Measurements from ENCODE around the gene TMEM53. TPM values are rescaled to one million over a fixed set of nuclear protein-coding genes. Genes with fewer than 3 reads are reported as not detected.

TMEM53 gene
- total RNA-seq, 1 experiment from 2014 or later: 6.2 TPM

- no peak for DNase-seq
- Mint-ChIP-seq H3K36me3 (ENCODE audit: insufficient read depth in 1 of 3, low read depth in 3 of 3) (no peaks in the 10 kb centered on the region), H3K27ac (no peak overlapping the region), H3K27me3 (ENCODE audit: low read depth) (peaks cover 5% of the 10 kb centered on the region), H3K4me3 (no peak overlapping the region), H3K4me1 (peaks cover 0 to 9% of the 10 kb centered on the region in 2 experiments; a peak in 2 of 4 replicates), H3K9me3 (no peaks in the 10 kb centered on the region)
- no peaks in the 10 kb centered on the region for H3K27me3 ChIP-seq (ENCODE audit: insufficient read depth, low read length)
- H3K9me3 ChIP-seq (ENCODE audit: control insufficient read depth, low read depth, low read length): no peaks in the 10 kb centered on the region
- H2BK120ac ChIP-seq (ENCODE audit: low read depth, low read length, poor library complexity, severe bottlenecking): no peak overlapping the region
- no peak overlapping the region for H4K5ac ChIP-seq (ENCODE audit: insufficient read length, low read depth, low read length)
- H3K4me2 ChIP-seq (ENCODE audit: insufficient read depth, insufficient read length, low read length): no peak overlapping the region
- no peak overlapping the region for H3K56ac ChIP-seq (ENCODE audit: insufficient read length, low read depth, low read length)
- H2BK15ac ChIP-seq (ENCODE audit: low read depth, low read length): no peak overlapping the region
- no peak overlapping the region for H3T11ph ChIP-seq (ENCODE audit: low read length)
- no peak overlapping the region for H2BK5ac ChIP-seq (ENCODE audit: insufficient read length, low read length)
- H2BK20ac ChIP-seq (ENCODE audit: low read depth, low read length, poor library complexity, severe bottlenecking): no peak overlapping the region
- no peaks in the 10 kb centered on the region for H3K23me2 ChIP-seq (ENCODE audit: insufficient read length, low read depth, low read length, poor library complexity, severe bottlenecking)
- no peak overlapping the region for H2AFZ ChIP-seq (ENCODE audit: low read length)
- no peak overlapping the region for H3K27ac ChIP-seq (ENCODE audit: insufficient read length, low read depth, low read length)
- H4K8ac ChIP-seq (replicated peaks; ENCODE audit: insufficient read length, low read depth, low read length): no peak overlapping the region
- H3K14ac ChIP-seq (ENCODE audit: insufficient read depth, low read length): no peak overlapping the region
- no peak overlapping the region for H3K9ac ChIP-seq (ENCODE audit: extremely low read depth, insufficient read length, low read length)
- H3K4ac ChIP-seq (ENCODE audit: low read depth, low read length): no peak overlapping the region
- TF ChIP-seq CTCF (conservative IDR thresholded peaks at IDR 0.05): no peak
- no peaks in the 10 kb centered on the region for H4K20me1 ChIP-seq (ENCODE audit: control insufficient read depth, insufficient read depth, insufficient read length)
- no peak overlapping the region for H3K18ac ChIP-seq (ENCODE audit: insufficient read length, low read depth, low read length)
- no CpG with 5 or more reads among the region's 3 CpGs for WGBS (ENCODE audit: extremely low coverage, insufficient read length, low lambda C conversion rate)
- H2BK12ac ChIP-seq (ENCODE audit: insufficient read length, low read depth, low read length): no peak overlapping the region
- H3K23ac ChIP-seq (ENCODE audit: insufficient read length, low read depth, low read length): no peak overlapping the region
- no peak overlapping the region for H4K91ac ChIP-seq (ENCODE audit: insufficient read length, low read depth, low read length)
- no peaks in the 10 kb centered on the region for H3K79me1 ChIP-seq (ENCODE audit: insufficient read depth, low read depth, low read length, poor library complexity, severe bottlenecking)
- no peaks in the 10 kb centered on the region for H3K79me2 ChIP-seq (ENCODE audit: insufficient read depth, low read length)
- no peaks in the 10 kb centered on the region for H3K4me1 ChIP-seq (ENCODE audit: insufficient read depth, low read length)
- H2AK5ac ChIP-seq (ENCODE audit: insufficient read length, low read length): no peak overlapping the region
These were observed 23.9 kb upstream of the TMEM53 start for GRCh38 chr1:44698138-44698537.
